Type B pancreatic cell (in vitro differentiated cells): Measurements from ENCODE around the gene MARVELD1. TPM values are rescaled to one million over a fixed set of nuclear protein-coding genes. Genes with fewer than 3 reads are reported as not detected.

Experiments used
- DNase-seq: peaks from one replicate; pipeline ENCODE4 v3.0.0; 2021; ENCODE audit warnings: mixed read lengths; ENCODE audit not compliant: unreplicated experiment; ENCODE audit errors: extremely low spot score
- H3K27ac Mint-ChIP-seq: 2 replicates; pipeline ENCODE4 v1.8.0; 2021; ENCODE audit warnings: mild to moderate bottlenecking, mixed read lengths
- H3K27me3 Mint-ChIP-seq: 2 replicates; pipeline ENCODE4 v1.8.0; 2021; ENCODE audit warnings: mixed read lengths
- H3K36me3 Mint-ChIP-seq: 2 replicates; pipeline ENCODE4 v1.8.0; 2021; ENCODE audit warnings: mixed read lengths
- H3K4me1 Mint-ChIP-seq: one replicate; pipeline ENCODE4 v1.8.0; 2021; ENCODE audit warnings: mixed read lengths; ENCODE audit not compliant: unreplicated experiment
- H3K4me3 Mint-ChIP-seq: 2 replicates; pipeline ENCODE4 v1.8.0; 2021; ENCODE audit warnings: mild to moderate bottlenecking, mixed read lengths
- H3K9me3 Mint-ChIP-seq: 2 replicates; pipeline ENCODE4 v1.8.0; 2021; ENCODE audit warnings: mixed read lengths
- CTCF ChIP-seq: fragments of 200-600 bp; sonication (generic); conservative IDR thresholded peaks from 2 replicates; pipeline ENCODE4 v1.5.0; 2021; ENCODE audit warnings: antibody characterized with exemption, mild to moderate bottlenecking
- total RNA-seq: library from RNA; stranded (reverse); gene quantifications from 2 replicates; pipeline ENCODE4 v1.2.1, GENCODE V29; 2021; ENCODE audit warnings: low replicate concordance

The MARVELD1 gene
- total RNA-seq, 1 donor from 2014 or later: 43.7 TPM

GRCh38 chr10:97760461-97761257 lies 47.1 kb downstream of the MARVELD1 start:
- Mint-ChIP-seq H3K27ac (no peak overlapping the region), H3K9me3 (no peaks in the 10 kb centered on the region), H3K27me3 (peaks cover 3% of the 10 kb centered on the region), H3K4me1 (peaks cover 7% of the 10 kb centered on the region), H3K4me3 (no peak overlapping the region), H3K36me3 (peaks cover 8% of the 10 kb centered on the region)
- DNase-seq: no peak
- no peak for TF ChIP-seq CTCF

- H3K27ac Mint-ChIP-seq: no peak overlapping the region
- no peak for DNase-seq
- H3K27me3 Mint-ChIP-seq: peaks cover 3% of the 10 kb centered on the region
- no peaks in the 10 kb centered on the region for H3K9me3 Mint-ChIP-seq
- peaks cover 7% of the 10 kb centered on the region for H3K4me1 Mint-ChIP-seq
- no peak for TF ChIP-seq CTCF
- peaks cover 8% of the 10 kb centered on the region for H3K36me3 Mint-ChIP-seq
- H3K4me3 Mint-ChIP-seq: no peak overlapping the region
These were observed 47.9 kb downstream of the MARVELD1 start for GRCh38 chr10:97761331-97761865.

GRCh38 chr10:97762056-97762455 lies 48.5 kb downstream of the MARVELD1 start:
- DNase-seq: no peak
- Mint-ChIP-seq H3K4me3 (no peak overlapping the region), H3K27ac (no peak overlapping the region), H3K4me1 (peaks cover 7% of the 10 kb centered on the region), H3K9me3 (no peaks in the 10 kb centered on the region), H3K27me3 (peaks cover 3% of the 10 kb centered on the region), H3K36me3 (peaks cover 8% of the 10 kb centered on the region)
- TF ChIP-seq CTCF: no peak

GRCh38 chr10:97762816-97763215 lies 49.3 kb downstream of the MARVELD1 start:
- H3K36me3 Mint-ChIP-seq: peaks cover 10% of the 10 kb centered on the region
- no peak for DNase-seq
- TF ChIP-seq CTCF: no peak
- peaks cover 7% of the 10 kb centered on the region for H3K4me1 Mint-ChIP-seq
- peaks cover 6% of the 10 kb centered on the region for H3K27me3 Mint-ChIP-seq
- no peak overlapping the region for H3K27ac Mint-ChIP-seq
- no peak overlapping the region for H3K4me3 Mint-ChIP-seq
- no peaks in the 10 kb centered on the region for H3K9me3 Mint-ChIP-seq

- H3K27me3 Mint-ChIP-seq: peaks cover 12% of the 10 kb centered on the region
- H3K4me1 Mint-ChIP-seq: peaks cover 7% of the 10 kb centered on the region
- H3K9me3 Mint-ChIP-seq: no peaks in the 10 kb centered on the region
- no peak overlapping the region for H3K4me3 Mint-ChIP-seq
- peaks cover 16% of the 10 kb centered on the region for H3K36me3 Mint-ChIP-seq
- H3K27ac Mint-ChIP-seq: no peak overlapping the region
- DNase-seq: no peak
- TF ChIP-seq CTCF: no peak
These were observed 49.9 kb downstream of the MARVELD1 start for GRCh38 chr10:97763411-97763810.
